Fibroblast of the aortic adventitia (primary cell): ENCODE measurements around the gene SLC43A1. TPM values are rescaled to one million over a fixed set of nuclear protein-coding genes. Genes with fewer than 3 reads are reported as not detected.

Experiments
- DNase-seq: peaks from one replicate; pipeline ENCODE4 v3.0.0-alpha.2; 2010; ENCODE audit warnings: low read depth
- H3K4me3 ChIP-seq: 2 replicates; pipeline ENCODE4 v1.5.1; 2011; ENCODE audit warnings: low read depth, mild to moderate bottlenecking, control low read depth, low read length, moderate library complexity
- CTCF ChIP-seq: IDR thresholded peaks from 2 replicates; pipeline ENCODE4 v1.5.1; 2011; ENCODE audit warnings: mild to moderate bottlenecking, low read length, control low read depth, inconsistent platforms; ENCODE audit not compliant: insufficient read depth
- total RNA-seq: library from RNA; depleted of rRNA; stranded (reverse); fragments of >200 nt; gene quantifications from 2 replicates; pipeline ENCODE4 v1.2.3, GENCODE V29; 2012; ENCODE audit warnings: low replicate concordance

Gene SLC43A1
- total RNA-seq, 1 donor: 11.4 TPM

GRCh38 chr11:57514538-57515331 lies 767 bp downstream of the SLC43A1 start:
- DNase-seq: peak; percentile 16
- TF ChIP-seq CTCF: no peak
- H3K4me3 ChIP-seq: peak overlapping the region; percentile 85

- DNase-seq: peak; percentile 27
- H3K4me3 ChIP-seq: peak overlapping the region; percentile 85
- TF ChIP-seq CTCF: no peak
Observed at GRCh38 chr11:57513911-57514537, 1.5 kb downstream of the SLC43A1 start.

GRCh38 chr11:57513452-57513795 lies 2.1 kb downstream of the SLC43A1 start:
- no peak for TF ChIP-seq CTCF
- H3K4me3 ChIP-seq: peak overlapping the region; percentile 13
- no peak for DNase-seq

GRCh38 chr11:57512646-57513451 lies 2.7 kb downstream of the SLC43A1 start:
- H3K4me3 ChIP-seq: no peak overlapping the region
- DNase-seq: no peak
- no peak for TF ChIP-seq CTCF

GRCh38 chr11:57511741-57512430 lies 3.6 kb downstream of the SLC43A1 start:
- DNase-seq: no peak
- no peak overlapping the region for H3K4me3 ChIP-seq
- no peak for TF ChIP-seq CTCF

- no peak overlapping the region for H3K4me3 ChIP-seq
- no peak for TF ChIP-seq CTCF
- no peak for DNase-seq
Observed at GRCh38 chr11:57508341-57509170, 6.9 kb downstream of the SLC43A1 start.
